GM12872 (cell line): ENCODE measurements around the gene TMEM248.

Experiments used
- TF ChIP-seq, protein P1 (sequence below): IDR thresholded peaks from 3 replicates; pipeline ENCODE4 v1.5.1; 2011; ENCODE audit warnings: low read depth, mild to moderate bottlenecking, low read length, moderate library complexity; ENCODE audit not compliant: insufficient read depth

TMEM248 gene

DNA sequence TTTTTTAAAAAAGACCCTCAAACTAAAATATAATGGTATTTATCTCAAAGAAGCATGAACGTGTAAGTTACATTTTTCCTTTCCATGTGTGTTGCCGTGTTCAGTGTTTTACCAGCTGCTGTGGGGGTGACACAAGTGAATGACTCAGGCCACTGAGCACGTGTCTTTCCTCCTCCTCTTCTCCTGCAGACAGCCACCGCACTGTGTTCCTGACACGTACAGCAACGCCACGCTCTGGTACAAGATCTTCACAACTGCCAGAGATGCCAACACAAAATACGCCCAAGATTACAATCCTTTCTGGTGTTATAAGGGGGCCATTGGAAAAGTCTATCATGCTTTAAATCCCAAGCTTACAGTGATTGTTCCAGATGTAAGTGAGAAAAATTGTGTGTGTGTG lies 29.7 kb downstream of the TMEM248 start:
- TF ChIP-seq, protein P1, sequence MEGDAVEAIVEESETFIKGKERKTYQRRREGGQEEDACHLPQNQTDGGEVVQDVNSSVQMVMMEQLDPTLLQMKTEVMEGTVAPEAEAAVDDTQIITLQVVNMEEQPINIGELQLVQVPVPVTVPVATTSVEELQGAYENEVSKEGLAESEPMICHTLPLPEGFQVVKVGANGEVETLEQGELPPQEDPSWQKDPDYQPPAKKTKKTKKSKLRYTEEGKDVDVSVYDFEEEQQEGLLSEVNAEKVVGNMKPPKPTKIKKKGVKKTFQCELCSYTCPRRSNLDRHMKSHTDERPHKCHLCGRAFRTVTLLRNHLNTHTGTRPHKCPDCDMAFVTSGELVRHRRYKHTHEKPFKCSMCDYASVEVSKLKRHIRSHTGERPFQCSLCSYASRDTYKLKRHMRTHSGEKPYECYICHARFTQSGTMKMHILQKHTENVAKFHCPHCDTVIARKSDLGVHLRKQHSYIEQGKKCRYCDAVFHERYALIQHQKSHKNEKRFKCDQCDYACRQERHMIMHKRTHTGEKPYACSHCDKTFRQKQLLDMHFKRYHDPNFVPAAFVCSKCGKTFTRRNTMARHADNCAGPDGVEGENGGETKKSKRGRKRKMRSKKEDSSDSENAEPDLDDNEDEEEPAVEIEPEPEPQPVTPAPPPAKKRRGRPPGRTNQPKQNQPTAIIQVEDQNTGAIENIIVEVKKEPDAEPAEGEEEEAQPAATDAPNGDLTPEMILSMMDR, result no peak

DNA sequence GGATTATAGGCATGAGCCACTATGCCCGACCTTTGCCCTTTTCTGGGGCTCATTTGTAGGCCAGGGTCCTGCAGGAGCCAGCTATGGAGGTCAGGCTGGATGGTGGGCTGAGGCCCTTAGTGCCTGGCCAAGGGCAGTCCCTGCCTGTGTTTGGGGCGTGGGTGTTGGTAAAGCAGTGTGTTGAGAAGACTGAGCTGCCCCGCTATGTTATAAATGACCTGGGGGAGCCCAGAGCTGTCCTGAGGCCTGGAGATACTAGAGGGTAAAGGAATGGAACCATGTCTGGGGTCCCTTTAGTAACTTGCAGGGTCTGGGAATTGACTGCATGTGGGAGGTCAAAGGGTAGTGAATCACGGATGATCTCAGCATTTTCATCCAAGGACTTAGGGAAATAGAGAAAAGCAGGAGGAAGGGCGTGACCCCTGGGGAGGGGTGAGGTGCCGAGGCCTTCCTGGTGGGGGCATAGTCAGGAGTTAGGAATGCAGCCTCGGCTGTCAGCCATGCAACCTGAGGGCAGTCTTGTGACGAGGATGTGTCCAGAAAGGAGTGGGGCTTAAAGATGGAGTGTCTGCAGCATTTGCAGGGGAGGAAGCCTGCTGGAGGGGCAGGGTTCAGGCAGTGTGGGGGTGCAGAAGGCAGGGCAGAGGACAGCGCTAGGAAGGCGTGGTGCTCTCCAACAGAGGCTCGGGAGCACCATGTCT lies 31.5 kb downstream of the TMEM248 start:
- TF ChIP-seq, protein P1, result no peak

DNA sequence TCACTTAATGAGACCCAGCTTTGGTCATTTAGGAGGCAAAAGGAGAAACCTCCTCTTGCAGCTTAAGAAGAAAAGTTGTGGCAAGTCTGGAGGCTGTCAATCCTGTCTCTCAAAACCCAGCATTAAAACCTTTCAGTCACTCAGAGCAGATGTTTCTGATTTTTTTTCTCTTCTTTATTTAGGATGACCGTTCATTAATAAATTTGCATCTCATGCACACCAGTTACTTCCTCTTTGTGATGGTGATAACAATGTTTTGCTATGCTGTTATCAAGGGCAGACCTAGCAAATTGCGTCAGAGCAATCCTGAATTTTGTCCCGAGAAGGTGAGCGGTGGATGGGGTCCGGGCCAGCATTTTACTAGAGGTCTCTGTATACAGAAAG lies 32.0 kb downstream of the TMEM248 start:
- TF ChIP-seq, protein P1, result no peak

DNA sequence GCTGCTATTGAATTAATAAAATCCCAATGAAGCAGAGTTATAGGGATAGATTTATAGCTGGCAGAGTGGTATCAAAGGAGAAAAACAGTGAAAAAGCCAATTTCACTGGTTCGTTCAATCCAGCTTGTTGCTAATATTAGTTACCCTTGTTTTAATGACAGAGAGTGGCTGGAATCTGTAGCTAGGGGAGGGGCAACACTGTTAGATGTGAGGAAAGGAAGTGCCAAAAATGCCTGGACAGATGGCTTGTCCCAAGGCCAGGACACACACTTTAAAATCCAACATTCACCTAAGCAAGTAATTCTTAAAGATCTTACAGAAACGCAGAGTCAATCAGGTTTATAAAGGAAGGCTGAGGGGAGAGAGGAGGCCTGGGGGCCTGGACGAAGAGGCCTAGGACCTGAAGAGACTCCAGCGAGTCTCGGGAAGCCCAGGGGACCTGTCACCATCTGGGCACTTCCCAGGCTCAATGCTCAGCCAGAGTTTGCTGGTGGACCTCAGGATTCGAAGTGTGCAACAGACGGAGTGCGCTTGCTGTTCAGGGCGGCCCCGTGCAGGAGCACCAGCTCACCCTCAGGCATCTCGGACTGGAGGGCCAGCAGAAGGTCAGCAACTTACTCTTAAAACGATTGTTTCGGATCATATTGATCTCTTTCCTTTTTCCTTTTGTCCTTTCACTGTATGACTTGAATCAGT lies 36.7 kb downstream of the TMEM248 start:
- TF ChIP-seq, protein P1, result no peak

DNA sequence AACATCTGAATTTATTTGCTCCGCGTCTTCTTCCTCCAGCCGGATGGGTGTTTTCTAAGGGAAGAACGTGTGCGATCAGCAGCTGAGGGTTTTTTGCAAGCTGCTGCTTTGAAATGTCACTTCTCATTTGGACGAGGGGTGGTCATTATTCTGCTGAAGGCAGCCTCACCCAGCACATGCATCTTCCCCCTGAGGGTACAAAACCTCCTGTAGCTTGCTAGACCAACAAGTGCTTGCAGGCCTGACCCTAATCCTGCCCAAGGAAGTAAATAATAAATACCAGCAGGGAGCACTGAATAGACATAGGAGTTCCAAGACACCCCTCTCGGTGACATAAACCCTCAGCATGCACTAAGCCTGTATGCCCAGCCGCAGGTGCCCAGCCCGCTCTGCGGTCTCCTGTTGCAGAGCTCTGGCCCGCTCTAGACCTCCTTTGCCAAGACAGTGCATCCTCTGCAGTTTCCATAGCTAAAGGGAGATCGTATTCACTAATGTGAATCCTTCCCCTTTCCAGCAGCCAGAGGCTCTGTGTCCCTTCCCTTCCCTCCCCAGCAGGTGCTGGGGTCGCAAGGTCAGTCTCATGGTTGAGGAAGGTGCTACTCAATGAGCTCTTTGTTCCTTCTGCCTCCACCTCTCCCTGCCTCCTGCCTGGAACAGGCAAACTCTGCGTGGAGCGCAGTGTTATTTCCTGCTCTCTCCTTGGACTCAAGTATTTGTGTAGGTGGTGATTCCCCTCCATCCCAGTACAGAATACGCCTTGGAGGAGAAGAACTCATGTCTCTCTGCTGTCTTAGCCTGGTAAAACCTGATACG lies 37.7 kb downstream of the TMEM248 start:
- TF ChIP-seq, protein P1, result no peak

DNA sequence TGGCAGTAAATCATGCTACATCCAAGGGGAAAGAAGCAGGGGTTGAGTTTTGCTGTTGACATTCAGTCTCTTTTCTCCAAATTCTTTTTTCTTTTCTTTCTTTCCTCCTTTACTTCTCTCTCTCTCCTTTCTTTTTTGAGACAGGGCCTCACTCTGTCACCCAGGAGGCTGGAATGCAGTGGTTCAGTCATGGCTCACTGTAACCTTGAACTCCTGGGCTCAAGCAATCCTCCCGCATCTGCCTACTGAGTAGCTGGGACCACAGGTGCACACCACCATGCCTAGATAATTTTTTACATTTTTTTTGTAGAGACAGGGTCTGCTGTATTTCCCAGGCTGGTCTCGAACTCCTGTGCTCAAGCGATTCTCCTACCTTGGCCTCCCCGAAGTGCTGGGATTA lies 39.2 kb downstream of the TMEM248 start:
- TF ChIP-seq, protein P1, result no peak

DNA sequence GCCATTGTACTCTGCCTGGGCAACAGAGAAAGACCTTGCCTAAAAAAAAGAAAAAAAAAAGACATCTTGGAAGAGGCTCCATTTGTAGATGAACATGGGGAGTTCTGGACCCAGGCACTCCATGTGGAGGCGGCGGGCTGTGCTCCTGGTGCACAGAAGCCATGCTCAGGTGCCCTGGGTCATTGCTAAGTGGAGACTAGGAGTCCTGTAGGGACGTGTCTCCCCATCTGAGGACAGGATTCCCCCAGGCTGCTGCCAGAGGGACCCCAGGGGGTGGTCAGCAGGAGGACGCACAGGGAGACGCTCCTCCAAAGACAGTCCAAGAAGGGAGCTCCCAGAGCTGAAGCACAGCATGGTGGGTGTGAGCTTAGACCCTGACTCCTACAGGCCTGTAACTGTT lies 40.1 kb downstream of the TMEM248 start:
- TF ChIP-seq, protein P1, result no peak
